SK-N-SH (cell line): ENCODE data around the gene SERPINA3. TPM values are rescaled to one million over a fixed set of nuclear protein-coding genes. Genes with fewer than 3 reads are reported as not detected.

Source experiments
- CTCF ChIA-PET: fragments of 300-600, 350-600 bp; formaldehyde crosslinking; extraction: SDS; loops from one replicate; lab custom pipeline; 2021; lab: Yijun Ruan, JAX
- POLR2A ChIA-PET: fragments of 350-600 bp; sonication (Branson Sonifier 250); formaldehyde crosslinking; extraction: SDS; loops from one replicate; lab custom pipeline; 2020; ENCODE audit warnings: antibody characterized with exemption, inconsistent platforms; lab: Yijun Ruan, JAX
- DNase-seq: peaks from one replicate; pipeline ENCODE4 v3.0.0; 2012
- H2AFZ ChIP-seq: fragments of 200-600 bp; sonication (generic); 2 replicates; pipeline ENCODE4 v1.8.1; 2016; ENCODE audit warnings: antibody characterized with exemption, mild to moderate bottlenecking, low read depth
- H3F3A ChIP-seq: fragments of 200-600 bp; sonication (generic); replicated peaks from 2 replicates; pipeline ENCODE3; 2016; ENCODE audit warnings: antibody characterized with exemption, mild to moderate bottlenecking; ENCODE audit not compliant: insufficient read depth
- H3K27ac ChIP-seq, 2 experiments: fragments of 200-500 bp in 1 of 2; fragments of 200-600 bp in 1 of 2; sonication (Bioruptor generic) in 1 of 2; sonication (generic), shearing (Covaris generic) in 1 of 2; 2 replicates each; pipeline versions ENCODE4 v1.5.1 to v1.6.1; 2014 to 2016; ENCODE audit warnings: low read depth in 2 of 2, inconsistent platforms in 1 of 2, low read length in 1 of 2, mild to moderate bottlenecking in 1 of 2, mixed read lengths in 1 of 2
- H3K27me3 ChIP-seq: fragments of 200-600 bp; sonication (generic), shearing (Covaris generic); 2 replicates; pipeline ENCODE4 v1.6.1; 2016; ENCODE audit warnings: mixed run types; ENCODE audit not compliant: insufficient read depth
- H3K36me3 ChIP-seq, 2 experiments: fragments of 200-500 bp in 1 of 2; fragments of 200-600 bp in 1 of 2; sonication (Bioruptor generic) in 1 of 2; sonication (generic) in 1 of 2; replicated peaks in 1 of 2; 2 replicates each; pipeline versions ENCODE3 to v1.5.1; 2014 to 2016; ENCODE audit warnings: low read length in 1 of 2, mild to moderate bottlenecking in 1 of 2; ENCODE audit not compliant: insufficient read depth in 2 of 2, control insufficient read depth in 1 of 2
- H3K4me1 ChIP-seq, 2 experiments: fragments of 200-500 bp in 1 of 2; fragments of 200-600 bp in 1 of 2; sonication (Bioruptor generic) in 1 of 2; sonication (generic), shearing (Covaris generic) in 1 of 2; 2 replicates each; pipeline versions ENCODE4 v1.5.1 to v1.6.1; 2014 to 2016; ENCODE audit warnings: low read depth in 1 of 2, low read length in 1 of 2, mixed run types in 1 of 2; ENCODE audit not compliant: insufficient read depth in 2 of 2, control insufficient read depth in 1 of 2
- H3K4me2 ChIP-seq: fragments of 200-600 bp; sonication (generic), shearing (Covaris generic); 2 replicates; pipeline ENCODE4 v1.6.1; 2017; ENCODE audit warnings: mixed run types
- H3K4me3 ChIP-seq, 2 experiments: fragments of 200-500 bp in 1 of 2; fragments of 200-600 bp in 1 of 2; sonication (Bioruptor generic) in 1 of 2; sonication (generic), shearing (Covaris generic) in 1 of 2; 2 replicates each; pipeline versions ENCODE4 v1.5.1 to v1.8.1; 2014 to 2016; ENCODE audit warnings: low read depth in 2 of 2, inconsistent platforms in 1 of 2, low read length in 1 of 2, mild to moderate bottlenecking in 1 of 2, mixed read lengths in 1 of 2, moderate library complexity in 1 of 2
- H3K79me2 ChIP-seq: fragments of 200-600 bp; sonication (generic); 2 replicates; pipeline ENCODE4 v1.8.1; 2017; ENCODE audit warnings: mild to moderate bottlenecking; ENCODE audit not compliant: insufficient read depth
- H3K9ac ChIP-seq: fragments of 200-600 bp; sonication (generic); 2 replicates; pipeline ENCODE4 v1.6.1; 2017; ENCODE audit warnings: mixed run types
- H3K9me2 ChIP-seq: fragments of 200-600 bp; sonication (generic); 2 replicates; pipeline ENCODE4 v1.6.1; 2017; ENCODE audit warnings: mixed run types
- H3K9me3 ChIP-seq: fragments of 200-600 bp; sonication (generic); 2 replicates; pipeline ENCODE4 v1.6.1; 2017; ENCODE audit warnings: mixed run types, mild to moderate bottlenecking, moderate library complexity
- H4K20me1 ChIP-seq: fragments of 200-600 bp; sonication (generic); 2 replicates; pipeline ENCODE4 v1.6.1; 2017; ENCODE audit warnings: mild to moderate bottlenecking, mixed run types; ENCODE audit not compliant: insufficient read depth
- CTCF ChIP-seq: fragments of 200-600 bp; sonication (generic); IDR thresholded peaks from 2 replicates; pipeline ENCODE4 v1.6.1; 2017; ENCODE audit warnings: antibody characterized with exemption, mild to moderate bottlenecking, moderate library complexity
- ELF1 ChIP-seq: IDR thresholded peaks from 2 replicates; pipeline ENCODE4 v1.4.0; 2012
- FOSL2 ChIP-seq: IDR thresholded peaks from 2 replicates; pipeline ENCODE4 v1.4.0; 2012; ENCODE audit warnings: low read depth, mild to moderate bottlenecking, moderate library complexity, borderline replicate concordance
- FOXJ3 ChIP-seq: sonication (generic); formaldehyde crosslinking; IDR thresholded peaks from 2 replicates; pipeline ENCODE4 v1.5.1; 2020; ENCODE audit warnings: mild to moderate bottlenecking, missing genetic modification reagents
- FOXM1 ChIP-seq: IDR thresholded peaks from 2 replicates; pipeline ENCODE4 v1.4.0; 2012; ENCODE audit warnings: low read depth, mild to moderate bottlenecking
- GATA2 ChIP-seq: sonication (generic); formaldehyde crosslinking; IDR thresholded peaks from 2 replicates; pipeline ENCODE4 v1.5.0; 2020; ENCODE audit warnings: mild to moderate bottlenecking, missing genetic modification reagents
- MEF2A ChIP-seq: IDR thresholded peaks from 2 replicates; pipeline ENCODE4 v1.4.0; 2012; ENCODE audit warnings: low read depth, borderline replicate concordance
- NFIC ChIP-seq: IDR thresholded peaks from 2 replicates; pipeline ENCODE4 v1.4.0; 2012; ENCODE audit warnings: borderline replicate concordance
- NRF1 ChIP-seq: IDR thresholded peaks from 2 replicates; pipeline ENCODE4 v1.6.1; 2012; ENCODE audit warnings: low read depth, mild to moderate bottlenecking, low read length
- PBX3 ChIP-seq: IDR thresholded peaks from 2 replicates; pipeline ENCODE4; 2012
- POLR2AphosphoS5 ChIP-seq: IDR thresholded peaks from 2 replicates; pipeline ENCODE4 v1.6.1; 2012; ENCODE audit warnings: low read depth, low read length
- REST ChIP-seq: IDR thresholded peaks from 2 replicates; pipeline ENCODE4 v1.6.1; 2012; ENCODE audit warnings: mild to moderate bottlenecking, low read depth, low read length, moderate library complexity
- RFX5 ChIP-seq: IDR thresholded peaks from 2 replicates; pipeline ENCODE4 v1.6.1; 2012; ENCODE audit warnings: mild to moderate bottlenecking, improper control_type of control experiment, low read length
- SIN3A ChIP-seq: IDR thresholded peaks from 2 replicates; pipeline ENCODE4 v1.6.1; 2012; ENCODE audit warnings: low read depth, mild to moderate bottlenecking, low read length, moderate library complexity, borderline replicate concordance
- TAF1 ChIP-seq: IDR thresholded peaks from 2 replicates; pipeline ENCODE4 v1.6.1; 2012; ENCODE audit warnings: low read depth, mild to moderate bottlenecking, low read length, moderate library complexity, borderline replicate concordance
- TEAD4 ChIP-seq: IDR thresholded peaks from 2 replicates; pipeline ENCODE4 v1.4.0; 2012; ENCODE audit warnings: mild to moderate bottlenecking, borderline replicate concordance; ENCODE audit not compliant: insufficient read depth
- USF1 ChIP-seq: IDR thresholded peaks from 2 replicates; pipeline ENCODE4 v1.4.0; 2012; ENCODE audit warnings: low read depth, borderline replicate concordance
- YY1 ChIP-seq: IDR thresholded peaks from 2 replicates; pipeline ENCODE4 v1.4.0; 2012; ENCODE audit warnings: low read depth, mild to moderate bottlenecking
- WGBS: methylation state at CpG from one replicate; pipeline ENCODE4 v1.1.6; 2017; ENCODE audit warnings: low lambda C conversion rate; 5-methylcytosine and 5-hydroxymethylcytosine counted together
- polyA plus RNA-seq, 3 experiments: library from polyadenylated mRNA; depleted of rRNA; stranded (reverse); fragments of >200 nt; gene quantifications; 2 replicates each; pipeline ENCODE4 v1.2.3, GENCODE V29; 2012
- TF ChIP-seq, protein P1 (sequence below): fragments of 150-350 bp; IDR thresholded peaks from 2 replicates; pipeline ENCODE4 v1.6.1; 2017; ENCODE audit warnings: antibody characterized with exemption, low read length, low read depth, borderline replicate concordance

SERPINA3 gene
- polyA plus RNA-seq, 1 of the 3 experiments (the other 2 are of a cell fraction) = 0.25 TPM

- H3K9me2 ChIP-seq = no peaks in the 10 kb centered on the region
- no peak overlapping the region for H3K4me3 ChIP-seq
- H3K4me2 ChIP-seq = no peak overlapping the region
- no peak overlapping the region for H2AFZ ChIP-seq
- H3K4me1 ChIP-seq = no peaks in the 10 kb centered on the region
- ChIA-PET CTCF (interaction anchor here (1.0 to 1.5 kb wide), 3 partner anchors 15 to 793 kb away, joined by 3 to 4 read pairs (median 3); no protein-coding TSS in a partner anchor), POLR2A (no interaction called here)
- WGBS = 57% methylated on average over 11 of the region's 11 CpGs
- H3K27ac ChIP-seq = no peak overlapping the region
- DNase-seq = no peak
- H3K27me3 ChIP-seq = no peaks in the 10 kb centered on the region; the same call in 1 of the 2 replicates
- no peaks in the 10 kb centered on the region for H4K20me1 ChIP-seq
- no peak overlapping the region for H3K9ac ChIP-seq
- H3F3A ChIP-seq = no peaks in the 10 kb centered on the region
- no peak for TF ChIP-seq REST
- no peak for TF ChIP-seq NFIC
- TF ChIP-seq FOXM1 = no peak
- no peak for TF ChIP-seq GATA2
- no peak for TF ChIP-seq YY1
- TF ChIP-seq NRF1 = no peak
- TF ChIP-seq PBX3 = no peak
- TF ChIP-seq ELF1 = no peak
- no peak for TF ChIP-seq USF1
- TF ChIP-seq, protein P1, sequence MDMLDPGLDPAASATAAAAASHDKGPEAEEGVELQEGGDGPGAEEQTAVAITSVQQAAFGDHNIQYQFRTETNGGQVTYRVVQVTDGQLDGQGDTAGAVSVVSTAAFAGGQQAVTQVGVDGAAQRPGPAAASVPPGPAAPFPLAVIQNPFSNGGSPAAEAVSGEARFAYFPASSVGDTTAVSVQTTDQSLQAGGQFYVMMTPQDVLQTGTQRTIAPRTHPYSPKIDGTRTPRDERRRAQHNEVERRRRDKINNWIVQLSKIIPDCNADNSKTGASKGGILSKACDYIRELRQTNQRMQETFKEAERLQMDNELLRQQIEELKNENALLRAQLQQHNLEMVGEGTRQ = no peak
- TF ChIP-seq TAF1 = no peak
- no peak for TF ChIP-seq RFX5
- TF ChIP-seq POLR2AphosphoS5 = no peak
- no peak for TF ChIP-seq TEAD4
- no peak for TF ChIP-seq MEF2A
- TF ChIP-seq SIN3A = no peak
- no peak for TF ChIP-seq FOSL2
- no peak for TF ChIP-seq CTCF
- TF ChIP-seq FOXJ3 (CRISPR knock-in tag) = no peak
- no peaks in the 10 kb centered on the region for H3K9me3 ChIP-seq
- no peaks in the 10 kb centered on the region for H3K79me2 ChIP-seq
- no peaks in the 10 kb centered on the region for H3K36me3 ChIP-seq
Observed at GRCh38 chr14:94638961-94639817, 27.0 kb downstream of the SERPINA3 start.
